ENCODE measurements around the gene PPM1J.

PPM1J gene

DNA sequence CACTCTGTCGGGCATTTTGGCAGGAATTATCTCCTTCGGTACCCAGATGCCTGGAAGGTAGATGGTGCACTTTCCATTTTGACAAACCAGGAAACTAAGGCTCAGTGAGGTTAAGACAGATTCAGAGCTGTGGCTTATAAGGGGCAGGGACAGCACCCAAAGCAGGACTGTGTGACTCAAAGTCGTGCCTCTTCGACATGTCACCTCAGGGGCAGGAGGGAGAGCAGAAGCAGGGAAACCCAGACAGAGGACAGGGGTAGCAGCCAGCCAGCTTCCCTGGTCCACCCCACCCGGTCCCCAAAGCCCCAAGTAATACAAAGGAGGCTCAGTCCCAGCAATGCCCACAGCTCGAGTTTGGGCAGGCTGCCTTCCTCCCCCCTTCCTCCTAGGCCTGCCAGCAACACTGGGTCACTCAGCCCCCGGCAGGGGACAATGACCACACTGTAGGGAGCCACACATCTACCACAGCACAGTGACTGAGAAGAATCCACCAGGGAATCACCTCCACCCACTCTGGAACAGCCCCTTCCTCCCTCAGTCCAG is 10.7 kb downstream of the PPM1J start:
- DNase-seq (ENCODE audit: low read depth) = no peak

GRCh38 chr1:112703706-112704105 is 11.4 kb downstream of the PPM1J start:
- DNase-seq (ENCODE audit: low read depth) = no peak

- DNase-seq (ENCODE audit: low read depth) = no peak
Observed at GRCh38 chr1:112702420-112703261, 12.5 kb downstream of the PPM1J start.

DNA sequence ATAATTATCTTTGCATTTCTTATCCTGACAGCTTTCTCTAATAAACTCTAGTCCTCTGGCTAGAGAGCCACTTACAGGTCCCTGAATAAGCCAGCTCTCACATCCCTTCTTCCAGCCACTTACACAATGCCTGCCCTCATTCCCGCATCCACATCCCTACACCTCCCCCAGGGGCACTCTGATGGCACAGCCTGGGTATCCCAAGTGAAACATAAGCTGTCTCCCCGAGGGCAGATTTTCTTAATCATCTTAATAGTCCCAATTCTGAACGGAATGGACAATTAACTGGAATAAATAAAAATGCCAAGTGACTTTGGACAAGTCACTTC is 13.1 kb downstream of the PPM1J start:
- DNase-seq (ENCODE audit: low read depth) = peak; percentile 32

GRCh38 chr1:112701227-112702066 is 13.7 kb downstream of the PPM1J start:
- no peak for DNase-seq (ENCODE audit: low read depth)

- peak; percentile 87 for DNase-seq (ENCODE audit: low read depth)
Observed at GRCh38 chr1:112700290-112701226, 14.6 kb downstream of the PPM1J start.

DNA sequence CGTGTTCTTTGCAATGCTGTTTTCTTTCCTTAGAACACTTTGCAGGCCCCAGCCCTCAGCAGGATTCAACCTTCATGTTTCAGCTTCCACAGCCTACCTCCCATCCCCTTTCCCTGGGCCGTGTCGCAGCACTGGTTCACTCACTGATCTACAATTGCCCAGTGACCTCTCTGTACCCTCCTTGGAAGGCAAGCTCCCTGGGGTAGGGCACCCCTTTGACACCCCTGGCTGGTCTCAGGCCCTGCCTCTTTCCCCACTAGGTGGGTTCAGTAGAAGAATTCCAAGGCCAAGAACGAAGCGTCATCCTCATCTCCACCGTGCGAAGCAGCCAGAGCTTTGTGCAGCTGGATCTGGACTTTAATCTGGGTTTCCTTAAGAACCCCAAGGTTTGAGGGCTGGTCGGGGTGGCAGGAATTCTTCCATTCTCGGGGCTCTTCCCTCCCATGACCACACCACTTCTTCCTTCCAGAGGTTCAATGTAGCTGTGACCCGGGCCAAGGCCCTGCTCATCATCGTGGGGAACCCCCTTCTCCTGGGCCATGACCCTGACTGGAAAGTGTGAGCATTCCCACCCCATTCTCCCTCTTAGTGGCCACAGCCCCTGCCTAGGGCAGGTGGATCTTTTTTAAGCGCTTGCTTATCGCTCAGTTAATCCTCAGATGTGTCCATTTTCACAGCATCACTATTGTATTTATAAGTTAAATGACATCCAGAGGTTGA is 15.5 kb downstream of the PPM1J start:
- DNase-seq (ENCODE audit: low read depth) = no peak

DNA sequence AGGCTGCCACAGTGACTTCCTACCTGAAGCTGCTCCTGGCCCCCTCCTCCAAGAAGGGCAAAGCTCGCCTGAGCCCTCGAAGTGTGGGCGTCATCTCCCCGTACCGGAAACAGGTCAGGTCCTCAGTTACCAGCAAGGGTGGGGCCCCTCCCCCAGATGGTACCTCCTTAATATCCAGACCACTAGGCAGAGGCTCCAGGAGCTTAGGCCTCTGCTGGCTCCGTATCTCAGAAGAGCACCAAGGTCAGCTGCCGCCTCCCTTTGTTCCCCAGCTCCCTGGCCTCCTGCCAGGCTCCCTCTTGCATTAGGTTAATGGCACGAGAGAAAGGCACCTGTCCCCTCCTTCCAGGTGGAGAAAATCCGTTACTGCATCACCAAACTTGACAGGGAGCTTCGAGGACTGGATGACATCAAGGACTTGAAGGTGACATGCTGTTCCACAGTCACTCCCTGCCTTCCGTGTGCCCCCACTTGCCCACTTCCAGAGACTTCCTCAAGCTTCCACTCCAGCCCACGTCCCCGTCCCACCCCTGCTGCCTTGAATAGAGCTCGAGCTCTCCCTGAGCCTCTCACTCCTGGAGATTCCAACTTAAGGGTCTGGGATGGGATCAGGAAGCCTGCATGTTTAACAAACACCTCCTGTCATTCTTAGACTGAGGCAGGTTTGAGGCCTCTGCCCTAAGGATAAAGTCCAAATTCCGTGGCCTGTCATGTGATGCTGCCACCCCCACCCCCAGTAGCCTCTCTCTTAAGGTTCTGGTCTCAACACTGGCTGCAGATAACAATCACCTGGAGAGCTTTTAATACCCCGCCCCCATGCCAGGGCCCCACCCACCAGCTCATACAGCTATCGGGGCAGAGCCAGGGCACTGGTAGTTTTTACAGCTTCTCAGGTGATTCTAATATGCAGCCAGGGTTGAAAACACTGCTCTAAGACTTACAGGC is 16.5 kb downstream of the PPM1J start:
- no peak for DNase-seq (ENCODE audit: low read depth)

GRCh38 chr1:112697781-112698201 is 17.3 kb downstream of the PPM1J start:
- no peak for DNase-seq (ENCODE audit: low read depth)

DNA sequence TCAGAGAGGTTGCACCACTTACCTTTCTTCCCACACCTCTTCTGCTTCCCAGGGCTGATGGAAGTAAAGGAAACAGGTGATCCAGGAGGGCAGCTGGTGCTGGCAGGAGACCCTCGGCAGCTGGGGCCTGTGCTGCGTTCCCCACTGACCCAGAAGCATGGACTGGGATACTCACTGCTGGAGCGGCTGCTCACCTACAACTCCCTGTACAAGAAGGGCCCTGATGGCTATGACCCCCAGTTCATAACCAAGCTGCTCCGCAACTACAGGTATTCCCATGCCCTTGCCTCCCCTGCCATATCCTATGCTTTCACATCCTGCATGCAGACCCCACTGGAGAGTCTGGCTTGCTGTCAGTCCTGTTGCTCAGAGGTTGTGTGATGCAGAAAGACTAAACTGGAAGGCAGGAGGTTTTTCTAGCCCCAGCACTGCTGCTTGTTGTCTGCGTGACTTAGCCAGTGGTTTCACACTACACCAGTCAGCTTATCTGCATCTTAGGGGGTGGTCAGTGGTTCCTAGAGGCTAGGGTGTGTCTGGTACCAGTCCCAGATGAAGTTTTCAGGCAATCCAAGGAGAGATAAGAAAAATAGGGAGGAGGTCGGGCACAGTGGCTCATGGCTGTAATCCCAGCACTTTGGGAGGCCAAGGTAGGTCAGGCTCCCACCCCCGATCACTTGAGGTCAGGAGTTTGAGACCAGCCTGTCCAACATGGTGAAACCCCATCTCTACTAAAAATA is 18.4 kb downstream of the PPM1J start:
- DNase-seq (ENCODE audit: low read depth) = no peak

DNA sequence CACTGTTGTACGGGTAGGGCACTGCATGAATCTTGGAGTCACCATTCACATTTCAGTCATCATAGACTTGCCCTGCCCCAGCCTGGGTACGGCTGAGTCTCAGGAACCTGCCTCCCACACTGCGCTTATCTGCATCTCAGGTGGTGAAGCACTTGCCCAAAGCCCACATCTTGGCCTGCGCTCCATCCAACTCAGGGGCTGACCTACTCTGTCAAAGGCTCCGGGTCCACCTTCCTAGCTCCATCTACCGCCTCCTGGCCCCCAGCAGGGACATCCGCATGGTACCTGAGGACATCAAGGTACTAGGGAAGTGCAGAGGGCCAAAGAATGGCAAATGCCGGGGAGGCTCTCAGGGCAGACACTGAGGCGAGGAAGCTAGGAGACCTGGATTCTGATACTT is 19.9 kb downstream of the PPM1J start:
- DNase-seq (ENCODE audit: low read depth) = no peak

GRCh38 chr1:112694363-112694929 is 20.7 kb downstream of the PPM1J start:
- DNase-seq (ENCODE audit: low read depth) = no peak

GRCh38 chr1:112693821-112694220 is 21.3 kb downstream of the PPM1J start:
- DNase-seq (ENCODE audit: low read depth) = no peak

DNA sequence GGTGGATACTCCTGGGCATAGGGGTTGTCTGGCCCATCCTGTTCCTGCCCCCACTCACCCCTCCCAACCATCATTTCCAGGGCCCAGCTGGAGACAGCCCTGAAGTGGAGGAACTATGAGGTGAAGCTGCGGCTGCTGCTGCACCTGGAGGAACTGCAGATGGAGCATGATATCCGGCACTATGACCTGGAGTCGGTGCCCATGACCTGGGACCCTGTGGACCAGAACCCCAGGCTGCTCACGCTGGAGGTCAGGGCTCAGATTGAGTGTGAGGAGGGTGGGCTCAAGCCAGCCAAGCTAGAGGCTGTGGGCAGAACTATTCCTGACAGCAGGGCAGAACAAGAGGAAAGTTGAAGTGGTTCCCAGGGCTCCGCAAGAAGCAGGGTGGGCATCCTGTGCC is 22.5 kb downstream of the PPM1J start:
- no peak for DNase-seq (ENCODE audit: low read depth)

GRCh38 chr1:112689842-112690237 is 25.3 kb downstream of the PPM1J start:
- no peak for DNase-seq (ENCODE audit: low read depth)

GRCh38 chr1:112689196-112689841 is 25.8 kb downstream of the PPM1J start:
- DNase-seq (ENCODE audit: low read depth) = no peak

DNA sequence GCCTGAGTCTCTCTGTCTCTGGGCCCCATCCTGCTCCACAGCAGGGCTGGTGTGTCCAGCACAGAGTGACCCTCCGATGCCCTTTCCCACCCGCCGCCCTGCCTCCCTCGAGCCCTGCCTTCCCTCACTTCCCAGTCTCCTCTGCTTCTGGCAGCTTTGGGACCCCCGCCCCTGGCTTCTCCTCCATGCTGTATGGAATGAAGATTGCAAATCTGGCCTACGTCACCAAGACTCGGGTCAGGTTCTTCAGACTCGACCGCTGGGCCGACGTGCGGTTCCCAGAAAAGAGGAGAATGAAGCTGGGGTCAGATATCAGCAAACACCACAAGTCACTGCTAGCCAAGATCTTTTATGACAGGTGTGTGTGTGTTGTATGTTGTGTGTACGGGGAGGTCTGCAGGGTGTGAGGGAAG is 26.3 kb downstream of the PPM1J start:
- DNase-seq (ENCODE audit: low read depth) = no peak

DNA sequence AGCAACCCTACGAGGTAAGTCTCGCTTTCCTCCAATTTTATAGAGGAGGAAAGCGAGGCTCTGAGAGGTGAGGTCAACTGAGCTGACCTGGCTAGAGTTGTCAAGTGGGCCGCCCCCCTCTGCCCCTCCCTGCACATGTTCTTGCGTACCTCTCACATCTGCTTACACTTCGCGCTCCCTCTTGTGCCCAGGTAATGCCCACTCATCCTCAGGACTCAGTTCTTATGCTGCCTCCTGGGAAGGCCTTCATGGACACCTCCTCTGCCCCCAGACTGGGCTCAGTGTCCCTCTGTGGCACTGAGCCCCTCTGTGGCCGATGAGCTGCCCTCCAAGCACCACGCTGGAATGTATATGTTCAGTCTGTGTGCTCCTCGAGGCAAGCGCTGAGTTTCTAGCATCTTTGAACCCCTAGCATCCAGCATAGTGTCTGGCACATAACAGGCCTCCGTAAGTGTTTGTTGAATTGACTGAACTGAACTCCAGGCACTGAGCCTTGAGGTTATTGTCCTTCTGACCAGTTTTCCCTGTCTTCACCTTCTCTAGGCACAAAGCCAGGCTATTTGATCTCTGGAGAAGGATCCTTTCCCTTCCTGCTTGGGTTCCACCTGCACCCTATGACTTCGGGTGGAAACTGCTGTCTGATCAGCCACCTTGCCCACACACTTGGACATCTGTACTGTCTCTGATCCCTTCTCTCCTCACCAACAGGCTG is 27.2 kb downstream of the PPM1J start:
- no peak for DNase-seq (ENCODE audit: low read depth)

All from fibroblast of gingiva (primary cell).